ENCODE results near the gene CAMK1D. TPM values are rescaled to one million over a fixed set of nuclear protein-coding genes. Genes with fewer than 3 reads are reported as not detected.

CAMK1D gene
- total and polyA plus RNA-seq, 8 donors = 1.4 to 26.9 (median 3.9) TPM

DNA sequence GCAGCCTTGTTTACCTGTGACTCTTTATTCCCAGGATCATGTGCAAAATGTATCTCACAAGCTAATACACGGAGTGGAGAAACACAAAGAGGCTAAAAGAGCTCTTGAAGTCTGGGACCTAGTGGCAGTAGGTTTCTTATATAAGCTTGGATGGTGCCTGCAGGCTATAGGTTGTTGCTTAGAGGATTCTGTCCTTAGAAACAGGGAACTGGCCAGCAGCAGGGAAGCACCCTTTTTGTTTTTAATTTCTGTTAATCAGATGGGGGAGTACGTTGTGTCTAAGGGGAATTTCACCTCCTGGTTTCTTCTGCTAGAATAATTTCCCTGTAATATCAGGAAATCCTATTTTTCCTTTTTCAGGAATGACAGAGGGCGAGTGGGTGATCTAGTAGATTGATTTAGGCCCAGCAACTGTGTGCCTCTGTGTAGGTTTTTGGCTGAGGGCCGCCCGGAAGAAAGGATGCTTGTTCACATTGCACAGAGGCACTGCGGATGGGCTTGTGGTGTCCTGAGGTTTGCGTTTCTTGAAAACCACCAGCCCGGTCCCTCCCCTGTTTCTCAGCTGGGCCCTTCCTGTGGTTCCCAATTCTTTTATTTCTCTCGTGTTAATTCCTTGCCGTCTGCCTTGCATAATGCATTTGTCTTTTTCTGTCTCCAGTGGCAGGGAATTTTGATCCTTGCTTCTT is 158.0 kb downstream of the CAMK1D start:
- Histone ChIP-seq H3K27me3 (no peaks in the 10 kb centered on the region), H3K27ac (no peak overlapping the region), H3K36me3 (no peaks in the 10 kb centered on the region), H3K4me1 (peaks cover 0 to 8% (median 0%) of the 10 kb centered on the region in 4 donors), H3K9me3 (no peaks in the 10 kb centered on the region), H3K4me3 (no peak overlapping the region)
- TF ChIP-seq CTCF (IDR thresholded peaks at IDR 0.05) (no peak), EP300 (IDR thresholded peaks at IDR 0.05) (no peak), POLR2AphosphoS5 (IDR thresholded peaks at IDR 0.05) (no peak)
- 78 to 88% (median 84%) methylated on average over 10 of the region's 10 CpGs for WGBS, 5 donors
- peak in 1 of 2 donors; percentile 23 for DNase-seq
- intact Hi-C loops (cut with DNase I; ENCODE audit: low total_unique reads) = no loop called here

DNA sequence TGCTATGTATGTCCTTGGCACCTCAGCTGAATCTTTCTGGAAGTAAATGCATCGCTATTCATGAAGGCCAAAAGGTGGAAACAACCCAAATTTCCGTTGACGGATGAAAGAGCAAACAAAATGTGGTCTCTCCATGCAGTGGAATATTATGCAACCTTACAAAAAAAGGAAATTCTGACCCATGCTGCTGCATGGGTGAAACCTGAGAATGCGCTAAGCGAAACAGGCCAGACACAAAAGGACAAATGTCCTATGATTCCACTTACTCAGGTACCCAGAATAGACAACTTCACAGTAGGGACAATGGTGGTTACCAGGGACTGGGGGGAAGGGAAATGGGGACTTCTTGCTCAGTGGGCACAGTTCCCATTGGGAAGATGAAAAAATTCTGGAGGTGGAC is 158.8 kb downstream of the CAMK1D start:
- Histone ChIP-seq H3K4me3 (no peak overlapping the region), H3K27me3 (no peaks in the 10 kb centered on the region), H3K36me3 (no peaks in the 10 kb centered on the region), H3K9me3 (no peaks in the 10 kb centered on the region), H3K27ac (no peak overlapping the region), H3K4me1 (peaks cover 0 to 8% (median 0%) of the 10 kb centered on the region in 4 donors)
- DNase-seq = no peak
- no peak for TF ChIP-seq EP300 (IDR thresholded peaks at IDR 0.05)
- no peak for TF ChIP-seq POLR2AphosphoS5 (IDR thresholded peaks at IDR 0.05)
- no peak for TF ChIP-seq CTCF (IDR thresholded peaks at IDR 0.05)
- TF ChIP-seq POLR2A (IDR thresholded peaks at IDR 0.05) = no peak
- intact Hi-C loops (cut with DNase I; ENCODE audit: low total_unique reads) = no loop called here
- 85 to 98% (median 91%) methylated on average over 5 of the region's 5 CpGs for WGBS, 5 donors

DNA sequence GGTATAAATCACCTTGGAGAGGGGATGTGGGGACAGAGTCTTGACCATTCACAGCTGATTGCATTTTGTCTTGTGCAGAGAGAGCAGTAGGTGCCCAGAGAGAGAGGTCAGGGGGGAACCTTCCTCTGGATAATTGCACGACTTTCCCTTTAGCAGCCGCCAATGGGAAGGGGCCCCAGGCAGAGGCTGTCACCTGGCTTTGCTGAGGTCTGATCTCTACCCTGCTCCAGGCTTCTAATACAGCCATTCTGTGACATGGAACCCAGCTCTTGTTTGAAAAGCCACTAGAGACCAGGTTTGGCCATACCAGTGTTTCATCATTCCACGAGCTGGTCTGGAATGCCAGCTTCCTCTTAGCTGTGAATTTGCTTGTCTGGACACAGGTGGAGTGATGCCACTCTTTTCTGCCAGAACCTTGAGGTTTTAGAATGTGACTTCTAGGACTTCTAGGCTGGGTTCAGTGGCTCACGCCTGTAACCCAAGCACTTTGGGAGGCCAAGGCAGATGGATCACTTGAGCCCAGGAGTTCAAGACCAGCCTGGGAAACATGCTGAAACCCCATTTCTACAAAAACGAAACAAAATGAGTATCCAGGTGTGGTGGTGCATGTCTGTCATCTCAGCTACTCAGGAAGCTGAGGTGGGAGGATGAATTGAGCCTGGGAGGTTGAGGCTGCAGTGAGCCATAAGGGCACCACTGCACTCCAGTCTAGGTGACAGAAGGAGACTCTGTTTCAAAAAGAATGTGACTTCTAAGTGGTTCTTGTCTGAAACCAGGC is 159.9 kb downstream of the CAMK1D start:
- peaks cover 0 to 8% (median 0%) of the 10 kb centered on the region in 4 donors for H3K4me1 ChIP-seq
- no peaks in the 10 kb centered on the region for H3K36me3 ChIP-seq
- TF ChIP-seq POLR2AphosphoS5 (IDR thresholded peaks at IDR 0.05) (no peak), EP300 (IDR thresholded peaks at IDR 0.05) (no peak), CTCF (IDR thresholded peaks at IDR 0.05) (no peak), POLR2A (IDR thresholded peaks at IDR 0.05) (no peak)
- intact Hi-C loops (cut with DNase I; ENCODE audit: low total_unique reads) = no loop called here
- no peak overlapping the region for H3K27ac ChIP-seq
- H3K9me3 ChIP-seq = no peaks in the 10 kb centered on the region
- 83 to 92% (median 87%) methylated on average over 5 of the region's 5 CpGs for WGBS, 5 donors
- no peaks in the 10 kb centered on the region for H3K27me3 ChIP-seq
- no peak overlapping the region for H3K4me3 ChIP-seq
- peak in 1 of 2 donors; percentile 2 for DNase-seq

GRCh38 chr10:12509794-12510100 is 160.4 kb downstream of the CAMK1D start:
- Histone ChIP-seq H3K36me3 (no peaks in the 10 kb centered on the region), H3K9me3 (no peaks in the 10 kb centered on the region), H3K4me3 (no peak overlapping the region), H3K27ac (no peak overlapping the region), H3K4me1 (peaks cover 0 to 8% (median 0%) of the 10 kb centered on the region in 4 donors), H3K27me3 (no peaks in the 10 kb centered on the region)
- DNase-seq = no peak
- WGBS, 5 donors = 84 to 97% (median 91%) methylated on average over 2 of the region's 2 CpGs
- intact Hi-C loops (cut with DNase I; ENCODE audit: low total_unique reads) = no loop called here
- TF ChIP-seq POLR2AphosphoS5 (IDR thresholded peaks at IDR 0.05) (no peak), CTCF (IDR thresholded peaks at IDR 0.05) (no peak), POLR2A (IDR thresholded peaks at IDR 0.05) (no peak), EP300 (IDR thresholded peaks at IDR 0.05) (no peak)

Measured in stomach (tissue), 9 donors.